ENCODE data around the gene ENSA. TPM values are rescaled to one million over a fixed set of nuclear protein-coding genes. Genes with fewer than 3 reads are reported as not detected.

Gene ENSA
- total RNA-seq, 2 donors from 2014 or later, result 136 to 199 TPM

- peaks cover 28% of the 10 kb centered on the region for H3K4me1 Mint-ChIP-seq
- H3K27ac Mint-ChIP-seq, result peak overlapping the region; percentile 98
- no peaks in the 10 kb centered on the region for H3K9me3 Mint-ChIP-seq
- peak; percentile 31 for ATAC-seq (replicated peaks)
- H3K4me3 Mint-ChIP-seq, result peak overlapping the region; percentile 98
- H3K36me3 Mint-ChIP-seq (ENCODE audit: low read depth), result peaks cover 92% of the 10 kb centered on the region
- no peaks in the 10 kb centered on the region for H3K27me3 Mint-ChIP-seq
Measured at GRCh38 chr1:150572918-150573647, 56.3 kb downstream of the ENSA start.

Other genes with a start within 250 kb of the ENSA start
- 10 to 100 TPM; 28.8 to 35.3 TPM for gene TARS2, start 142.2 kb downstream of the ENSA start, total RNA-seq
- gene ECM1, start 121.5 kb downstream of the ENSA start, total RNA-seq, result 1 to 10 TPM; 1.1 to 2.0 TPM
- 1 to 10 TPM in 1 of 2 donors, not detected in 1; 1.2 TPM for gene FALEC, start 113.9 kb downstream of the ENSA start, total RNA-seq
- gene ADAMTSL4, start 80.2 kb downstream of the ENSA start, total RNA-seq, result under 1 TPM; 0.29 to 0.37 TPM
- gene MCL1, start 50.0 kb downstream of the ENSA start, total RNA-seq, result 100 to 1,000 TPM; 235 to 351 TPM
- 10 to 100 TPM; 13.0 to 18.7 TPM for gene GOLPH3L, start 67.5 kb upstream of the ENSA start, total RNA-seq
- gene HORMAD1, start 91.3 kb upstream of the ENSA start, total RNA-seq, result not detected
- 10 to 100 TPM; 61.3 to 71.0 TPM for gene CTSS, start 136.2 kb upstream of the ENSA start, total RNA-seq
- 1 to 10 TPM; 6.1 to 9.8 TPM for gene CTSK, start 178.6 kb upstream of the ENSA start, total RNA-seq
- gene ARNT, start 247.0 kb upstream of the ENSA start, total RNA-seq, result 10 to 100 TPM; 28.4 to 50.4 TPM